Measurements from ENCODE around the gene PTPRA.

- no peak for TF ChIP-seq CTCF (conservative IDR thresholded peaks at IDR 0.05; ENCODE audit: low read length)
- TF ChIP-seq EZH2phosphoT487 (IDR thresholded peaks at IDR 0.05; ENCODE audit: borderline replicate concordance, low read depth, low read length) = no peak
These were observed 209.1 kb downstream of the PTPRA start for GRCh38 chr20:3082306-3082951.
